ENCODE results near the gene HAPSTR1.

HAPSTR1 gene

DNA sequence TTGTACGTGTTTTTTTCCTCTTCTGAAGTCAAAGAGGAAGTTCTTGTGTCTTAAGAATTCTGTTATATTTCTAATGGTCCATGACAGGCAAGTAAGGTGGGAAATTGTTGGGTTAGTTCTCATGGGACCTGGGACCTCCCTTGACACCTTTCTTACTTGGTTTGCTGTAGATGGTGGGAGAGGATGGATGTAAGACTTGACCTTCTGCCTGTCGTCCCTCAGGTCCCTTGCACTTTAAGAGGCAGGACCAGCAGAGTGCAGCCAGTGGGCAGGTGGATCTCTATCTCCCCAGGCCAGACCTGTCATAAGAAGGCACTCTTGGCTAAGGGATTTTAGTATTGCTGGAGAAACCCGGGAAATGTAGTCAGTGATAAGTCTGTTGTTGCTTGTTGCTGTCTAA is 12.1 kb downstream of the HAPSTR1 start:
- H3K27ac ChIP-seq (replicated peaks) = no peak overlapping the region
- H3K4me3 ChIP-seq (replicated peaks; ENCODE audit: insufficient read depth, low read length) = no peak overlapping the region
- no peaks in the 10 kb centered on the region for H3K27me3 ChIP-seq (ENCODE audit: insufficient read depth, poor library complexity, severe bottlenecking)
- DNase-seq (ENCODE audit: low read depth in 1 of 2, low spot score in 1 of 2) = no peak
- TF ChIP-seq, protein P1, sequence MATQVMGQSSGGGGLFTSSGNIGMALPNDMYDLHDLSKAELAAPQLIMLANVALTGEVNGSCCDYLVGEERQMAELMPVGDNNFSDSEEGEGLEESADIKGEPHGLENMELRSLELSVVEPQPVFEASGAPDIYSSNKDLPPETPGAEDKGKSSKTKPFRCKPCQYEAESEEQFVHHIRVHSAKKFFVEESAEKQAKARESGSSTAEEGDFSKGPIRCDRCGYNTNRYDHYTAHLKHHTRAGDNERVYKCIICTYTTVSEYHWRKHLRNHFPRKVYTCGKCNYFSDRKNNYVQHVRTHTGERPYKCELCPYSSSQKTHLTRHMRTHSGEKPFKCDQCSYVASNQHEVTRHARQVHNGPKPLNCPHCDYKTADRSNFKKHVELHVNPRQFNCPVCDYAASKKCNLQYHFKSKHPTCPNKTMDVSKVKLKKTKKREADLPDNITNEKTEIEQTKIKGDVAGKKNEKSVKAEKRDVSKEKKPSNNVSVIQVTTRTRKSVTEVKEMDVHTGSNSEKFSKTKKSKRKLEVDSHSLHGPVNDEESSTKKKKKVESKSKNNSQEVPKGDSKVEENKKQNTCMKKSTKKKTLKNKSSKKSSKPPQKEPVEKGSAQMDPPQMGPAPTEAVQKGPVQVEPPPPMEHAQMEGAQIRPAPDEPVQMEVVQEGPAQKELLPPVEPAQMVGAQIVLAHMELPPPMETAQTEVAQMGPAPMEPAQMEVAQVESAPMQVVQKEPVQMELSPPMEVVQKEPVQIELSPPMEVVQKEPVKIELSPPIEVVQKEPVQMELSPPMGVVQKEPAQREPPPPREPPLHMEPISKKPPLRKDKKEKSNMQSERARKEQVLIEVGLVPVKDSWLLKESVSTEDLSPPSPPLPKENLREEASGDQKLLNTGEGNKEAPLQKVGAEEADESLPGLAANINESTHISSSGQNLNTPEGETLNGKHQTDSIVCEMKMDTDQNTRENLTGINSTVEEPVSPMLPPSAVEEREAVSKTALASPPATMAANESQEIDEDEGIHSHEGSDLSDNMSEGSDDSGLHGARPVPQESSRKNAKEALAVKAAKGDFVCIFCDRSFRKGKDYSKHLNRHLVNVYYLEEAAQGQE (IDR thresholded peaks at IDR 0.05; ENCODE audit: insufficient replicate concordance, low read depth) = no peak
- TF ChIP-seq POLR2AphosphoS5 (IDR thresholded peaks at IDR 0.05; ENCODE audit: low read depth) (no peak), SPI1 (IDR thresholded peaks at IDR 0.05; ENCODE audit: borderline replicate concordance, low read depth) (no peak), GABPA (IDR thresholded peaks at IDR 0.05; ENCODE audit: low read depth) (no peak)
- TF ChIP-seq, protein P2, sequence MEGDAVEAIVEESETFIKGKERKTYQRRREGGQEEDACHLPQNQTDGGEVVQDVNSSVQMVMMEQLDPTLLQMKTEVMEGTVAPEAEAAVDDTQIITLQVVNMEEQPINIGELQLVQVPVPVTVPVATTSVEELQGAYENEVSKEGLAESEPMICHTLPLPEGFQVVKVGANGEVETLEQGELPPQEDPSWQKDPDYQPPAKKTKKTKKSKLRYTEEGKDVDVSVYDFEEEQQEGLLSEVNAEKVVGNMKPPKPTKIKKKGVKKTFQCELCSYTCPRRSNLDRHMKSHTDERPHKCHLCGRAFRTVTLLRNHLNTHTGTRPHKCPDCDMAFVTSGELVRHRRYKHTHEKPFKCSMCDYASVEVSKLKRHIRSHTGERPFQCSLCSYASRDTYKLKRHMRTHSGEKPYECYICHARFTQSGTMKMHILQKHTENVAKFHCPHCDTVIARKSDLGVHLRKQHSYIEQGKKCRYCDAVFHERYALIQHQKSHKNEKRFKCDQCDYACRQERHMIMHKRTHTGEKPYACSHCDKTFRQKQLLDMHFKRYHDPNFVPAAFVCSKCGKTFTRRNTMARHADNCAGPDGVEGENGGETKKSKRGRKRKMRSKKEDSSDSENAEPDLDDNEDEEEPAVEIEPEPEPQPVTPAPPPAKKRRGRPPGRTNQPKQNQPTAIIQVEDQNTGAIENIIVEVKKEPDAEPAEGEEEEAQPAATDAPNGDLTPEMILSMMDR (IDR thresholded peaks at IDR 0.05; ENCODE audit: insufficient read depth, low read length) = no peak

DNA sequence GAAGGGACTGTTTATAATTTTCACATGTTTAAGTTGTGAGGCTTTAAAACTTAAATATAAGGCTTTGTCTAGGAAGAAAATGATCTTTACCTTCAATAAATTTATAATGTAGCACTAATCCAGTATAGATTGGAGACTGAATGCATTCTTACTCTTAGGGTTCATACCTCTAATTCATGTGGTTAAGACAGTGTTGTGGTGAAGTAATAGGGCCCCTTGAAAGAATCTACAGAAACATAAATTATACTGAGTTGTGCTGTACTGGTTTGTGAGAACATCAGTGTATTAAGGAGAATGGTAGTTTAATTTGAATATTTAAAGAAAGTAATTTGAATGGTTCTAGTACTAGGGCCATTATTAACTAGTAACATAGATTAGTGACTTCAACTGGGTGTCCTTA is 13.7 kb downstream of the HAPSTR1 start:
- no peak overlapping the region for H3K27ac ChIP-seq (replicated peaks)
- TF ChIP-seq, protein P2 (IDR thresholded peaks at IDR 0.05; ENCODE audit: insufficient read depth, low read length) = no peak
- TF ChIP-seq, protein P1 (IDR thresholded peaks at IDR 0.05; ENCODE audit: insufficient replicate concordance, low read depth) = no peak
- TF ChIP-seq POLR2AphosphoS5 (IDR thresholded peaks at IDR 0.05; ENCODE audit: low read depth) = no peak
- TF ChIP-seq GABPA (IDR thresholded peaks at IDR 0.05; ENCODE audit: low read depth) = no peak
- TF ChIP-seq SPI1 (IDR thresholded peaks at IDR 0.05; ENCODE audit: borderline replicate concordance, low read depth) = no peak
- DNase-seq (ENCODE audit: low read depth in 1 of 2, low spot score in 1 of 2) = no peak

DNA sequence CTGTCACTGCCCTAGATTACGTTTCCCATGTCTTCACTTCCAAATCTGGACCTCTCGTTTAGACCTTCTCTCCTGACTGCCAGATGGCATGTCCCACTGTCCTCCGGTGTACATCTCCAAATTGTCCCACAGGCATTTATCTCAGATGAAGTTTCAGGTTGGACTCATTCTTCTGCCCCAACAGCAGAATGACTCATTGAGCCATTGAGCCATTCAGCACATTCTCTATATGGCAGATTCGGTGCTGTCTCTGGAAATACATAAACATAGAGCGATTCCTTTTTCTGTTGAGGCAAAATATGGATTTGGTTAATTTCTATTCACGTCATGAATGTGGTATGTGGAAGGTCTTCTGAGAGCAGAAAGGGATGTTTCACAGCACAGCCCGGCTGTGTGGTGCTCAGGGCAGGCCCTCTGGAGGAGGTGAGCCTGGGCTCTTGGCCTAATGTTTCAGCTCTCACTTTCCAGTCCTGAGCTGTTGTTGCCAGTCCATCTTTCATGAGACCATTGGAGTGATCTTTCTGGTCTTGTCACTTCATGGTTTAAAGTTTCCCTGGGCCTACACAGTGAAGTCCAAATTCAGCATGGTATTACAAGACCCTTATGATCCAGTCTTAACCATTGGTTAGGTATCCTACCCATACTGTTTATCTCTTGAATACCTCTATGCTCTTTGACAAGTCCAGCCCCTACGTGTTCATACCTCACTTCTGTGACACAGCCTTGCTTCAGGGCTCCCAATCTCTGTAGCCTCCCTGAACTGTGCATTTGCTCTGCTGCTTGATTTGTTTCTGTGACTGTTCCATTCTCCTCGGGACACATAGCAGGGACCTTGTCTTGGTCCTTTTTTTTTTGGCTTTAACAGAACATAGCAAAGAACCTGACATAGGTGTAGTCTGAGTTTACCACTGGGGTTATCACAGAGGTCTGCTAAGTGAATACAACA is 15.9 kb downstream of the HAPSTR1 start:
- no peak for DNase-seq (ENCODE audit: low read depth in 1 of 2, low spot score in 1 of 2)
- TF ChIP-seq SPI1 (IDR thresholded peaks at IDR 0.05; ENCODE audit: borderline replicate concordance, low read depth) (no peak), POLR2AphosphoS5 (IDR thresholded peaks at IDR 0.05; ENCODE audit: low read depth) (no peak), GABPA (IDR thresholded peaks at IDR 0.05; ENCODE audit: low read depth) (no peak)
- TF ChIP-seq, protein P1 (IDR thresholded peaks at IDR 0.05; ENCODE audit: insufficient replicate concordance, low read depth) = no peak
- TF ChIP-seq, protein P2 (IDR thresholded peaks at IDR 0.05; ENCODE audit: insufficient read depth, low read length) = no peak
- Histone ChIP-seq H3K27me3 (ENCODE audit: insufficient read depth, poor library complexity, severe bottlenecking) (no peaks in the 10 kb centered on the region), H3K27ac (replicated peaks) (no peak overlapping the region), H3K4me3 (replicated peaks; ENCODE audit: insufficient read depth, low read length) (no peak overlapping the region)

More for the DNA sequence above, 13.7 kb downstream of the HAPSTR1 start:
- Histone ChIP-seq H3K27me3 (ENCODE audit: insufficient read depth, poor library complexity, severe bottlenecking) (no peaks in the 10 kb centered on the region), H3K4me3 (replicated peaks; ENCODE audit: insufficient read depth, low read length) (no peak overlapping the region)

All from HL-60 (cell line).